Neuronal stem cell (in vitro differentiated cells): ENCODE results near the gene PTPRG.

Experiments
- DNase-seq: peaks from one replicate; pipeline ENCODE4 v3.0.0-alpha.2; 2013; ENCODE audit warnings: low spot score
- H2AFZ ChIP-seq: one replicate; pipeline ENCODE4 v1.6.1; 2013; ENCODE audit warnings: mild to moderate bottlenecking, low read length, inconsistent platforms
- H2AK5ac ChIP-seq: 2 replicates; pipeline ENCODE4 v1.6.1; 2013; ENCODE audit warnings: low read depth, mild to moderate bottlenecking, inconsistent platforms, low read length, moderate library complexity, mixed read lengths
- H2BK120ac ChIP-seq: 2 replicates; pipeline ENCODE4 v1.6.1; 2013; ENCODE audit warnings: low read depth, mild to moderate bottlenecking, inconsistent platforms, low read length, moderate library complexity, mixed read lengths
- H2BK12ac ChIP-seq: one replicate; pipeline ENCODE4 v1.6.1; 2013; ENCODE audit warnings: low read length, inconsistent platforms
- H2BK15ac ChIP-seq: 2 replicates; pipeline ENCODE4 v1.6.1; 2013; ENCODE audit warnings: mild to moderate bottlenecking, low read length, inconsistent platforms, mixed read lengths
- H2BK5ac ChIP-seq: one replicate; pipeline ENCODE4 v1.6.1; 2013; ENCODE audit warnings: inconsistent platforms, mild to moderate bottlenecking, low read length, moderate library complexity
- H3K14ac ChIP-seq: one replicate; pipeline ENCODE4 v1.6.1; 2013; ENCODE audit warnings: low read length, inconsistent platforms
- H3K18ac ChIP-seq: 2 replicates; pipeline ENCODE4 v1.6.1; 2013; ENCODE audit warnings: low read length, inconsistent platforms
- H3K23ac ChIP-seq: 2 replicates; pipeline ENCODE4 v1.6.1; 2013; ENCODE audit warnings: low read depth, mild to moderate bottlenecking, mixed read lengths, low read length, inconsistent platforms; ENCODE audit not compliant: poor library complexity
- H3K27ac ChIP-seq: replicated peaks from 3 replicates; pipeline ENCODE4 v1.5.1; 2013; ENCODE audit warnings: low read length, inconsistent platforms
- H3K27me3 ChIP-seq, 3 experiments: 2 replicates each; pipeline ENCODE4 v1.6.1; 2013; ENCODE audit warnings: low read length in 3 of 3, mild to moderate bottlenecking in 2 of 3, inconsistent platforms in 1 of 3, low read depth in 1 of 3, mixed read lengths in 1 of 3, moderate library complexity in 1 of 3; ENCODE audit not compliant: control insufficient read depth in 3 of 3, insufficient read depth in 3 of 3
- H3K36me3 ChIP-seq, 2 donors: replicated peaks in 1 of 2; 2 replicates each; pipeline ENCODE4 v1.6.1; 2013; ENCODE audit warnings: low read length in 2 of 2; ENCODE audit not compliant: control insufficient read depth in 2 of 2, insufficient read depth in 2 of 2
- H3K4ac ChIP-seq: 2 replicates; pipeline ENCODE4 v1.6.1; 2013; ENCODE audit warnings: inconsistent platforms, mild to moderate bottlenecking, low read length, moderate library complexity
- H3K4me1 ChIP-seq, 2 donors: 1 replicate in 1 of 2; 2 replicates in 1 of 2; pipeline ENCODE4 v1.6.1; 2013; ENCODE audit warnings: low read length in 2 of 2, low read depth in 1 of 2; ENCODE audit not compliant: control insufficient read depth in 2 of 2, insufficient read depth in 1 of 2
- H3K4me2 ChIP-seq: one replicate; pipeline ENCODE4 v1.6.1; 2013; ENCODE audit warnings: mild to moderate bottlenecking, low read length, inconsistent platforms; ENCODE audit not compliant: insufficient read depth, poor library complexity, severe bottlenecking
- H3K4me3 ChIP-seq, 2 donors: 2 replicates each; pipeline ENCODE4 v1.5.1; 2013; ENCODE audit warnings: low read length in 2 of 2, mild to moderate bottlenecking in 2 of 2, inconsistent platforms in 1 of 2, moderate library complexity in 1 of 2
- H3K79me1 ChIP-seq: one replicate; pipeline ENCODE4 v1.6.1; 2013; ENCODE audit warnings: low read depth, mild to moderate bottlenecking, inconsistent platforms, low read length, moderate library complexity
- H3K9ac ChIP-seq: one replicate; pipeline ENCODE4 v1.6.1; 2013; ENCODE audit warnings: mild to moderate bottlenecking, low read depth, low read length, inconsistent platforms; ENCODE audit not compliant: poor library complexity
- H3K9me3 ChIP-seq, 2 donors: replicated peaks in 1 of 2; 2 replicates each; pipeline versions ENCODE3 to v1.6.1; 2013; ENCODE audit warnings: low read length in 2 of 2, mild to moderate bottlenecking in 2 of 2, inconsistent platforms in 1 of 2, low read depth in 1 of 2, mixed read lengths in 1 of 2, moderate library complexity in 1 of 2; ENCODE audit not compliant: control insufficient read depth in 2 of 2, insufficient read depth in 1 of 2
- H4K8ac ChIP-seq: one replicate; pipeline ENCODE4 v1.6.1; 2013; ENCODE audit warnings: low read depth, mild to moderate bottlenecking, inconsistent platforms, low read length, moderate library complexity
- H4K91ac ChIP-seq: one replicate; pipeline ENCODE4 v1.6.1; 2013; ENCODE audit warnings: low read length, low read depth, mild to moderate bottlenecking, inconsistent platforms; ENCODE audit not compliant: poor library complexity
- WGBS, 2 donors: extraction: QIAGEN DNeasy Blood & Tissue Kit; methylation state at CpG; one replicate each; pipeline ENCODE4 v1.1.7; 2013; ENCODE audit warnings: missing lambda C conversion rate in 2 of 2, mixed read lengths in 1 of 2; ENCODE audit not compliant: insufficient read length in 2 of 2, insufficient replicate concordance in 1 of 2; ENCODE audit errors: extremely low coverage in 2 of 2; 5-methylcytosine and 5-hydroxymethylcytosine counted together

PTPRG gene

GRCh38 chr3:61537366-61537765, 24.0 kb upstream of the PTPRG start:
- DNase-seq = no peak
- Histone ChIP-seq H4K8ac (no peak overlapping the region), H3K27ac (no peak overlapping the region), H2BK15ac (no peak overlapping the region), H2BK12ac (no peak overlapping the region), H2AK5ac (no peak overlapping the region), H3K4me2 (no peak overlapping the region), H3K23ac (no peak overlapping the region), H3K14ac (no peak overlapping the region), H3K18ac (no peak overlapping the region), H3K4me1 (peaks cover 5 to 17% of the 10 kb centered on the region in 2 donors), H3K36me3 (no peaks in the 10 kb centered on the region), H3K4ac (no peak overlapping the region), H3K9me3 (no peaks in the 10 kb centered on the region), H2BK120ac (no peak overlapping the region), H4K91ac (no peak overlapping the region), H2AFZ (peak overlapping the region; percentile 6), H2BK5ac (no peak overlapping the region), H3K4me3 (no peak overlapping the region), H3K9ac (no peak overlapping the region), H3K27me3 (peaks cover 0 to 87% (median 0%) of the 10 kb centered on the region in 3 experiments), H3K79me1 (no peaks in the 10 kb centered on the region)
- no CpG with 5 or more reads among the region's 6 CpGs for WGBS, 2 donors

- no peak overlapping the region for H2BK5ac ChIP-seq
- H3K14ac ChIP-seq = no peak overlapping the region
- H3K9ac ChIP-seq = no peak overlapping the region
- H3K27me3 ChIP-seq = peaks cover 0 to 87% (median 0%) of the 10 kb centered on the region in 3 experiments
- no peak overlapping the region for H2AK5ac ChIP-seq
- peaks cover 5 to 13% of the 10 kb centered on the region in 2 donors for H3K4me1 ChIP-seq
- H2BK12ac ChIP-seq = no peak overlapping the region
- no peak overlapping the region for H2BK120ac ChIP-seq
- H3K4me2 ChIP-seq = no peak overlapping the region
- H3K4ac ChIP-seq = no peak overlapping the region
- no peak overlapping the region for H3K23ac ChIP-seq
- no peaks in the 10 kb centered on the region for H3K36me3 ChIP-seq
- no peak overlapping the region for H2AFZ ChIP-seq
- WGBS, 2 donors = no CpG with 5 or more reads among the region's 5 CpGs
- no peak overlapping the region for H4K8ac ChIP-seq
- no peak overlapping the region for H4K91ac ChIP-seq
- no peaks in the 10 kb centered on the region for H3K9me3 ChIP-seq
- H3K79me1 ChIP-seq = no peaks in the 10 kb centered on the region
- no peak overlapping the region for H3K18ac ChIP-seq
- no peak overlapping the region for H2BK15ac ChIP-seq
- H3K4me3 ChIP-seq = no peak overlapping the region
- H3K27ac ChIP-seq = no peak overlapping the region
- no peak for DNase-seq
Measured at GRCh38 chr3:61538486-61538885, 22.9 kb upstream of the PTPRG start.

- Histone ChIP-seq H3K27ac (no peak overlapping the region), H2AK5ac (no peak overlapping the region), H2BK120ac (no peak overlapping the region), H4K91ac (no peak overlapping the region), H3K14ac (no peak overlapping the region), H3K4me2 (no peak overlapping the region), H3K18ac (no peak overlapping the region), H3K4me1 (peaks cover 5 to 10% of the 10 kb centered on the region in 2 donors), H2BK12ac (no peak overlapping the region), H3K36me3 (no peaks in the 10 kb centered on the region), H2BK15ac (no peak overlapping the region), H2BK5ac (no peak overlapping the region), H3K9me3 (peaks cover 0 to 3% of the 10 kb centered on the region in 2 donors), H3K4me3 (no peak overlapping the region), H3K9ac (no peak overlapping the region), H3K27me3 (peaks cover 0 to 87% (median 0%) of the 10 kb centered on the region in 3 experiments), H3K79me1 (no peaks in the 10 kb centered on the region), H3K23ac (no peak overlapping the region), H2AFZ (no peak overlapping the region), H3K4ac (no peak overlapping the region), H4K8ac (no peak overlapping the region)
- DNase-seq = no peak
- no CpG with 5 or more reads among the region's 4 CpGs for WGBS, 2 donors
Measured at GRCh38 chr3:61541694-61542093, 19.7 kb upstream of the PTPRG start.

- no peak overlapping the region for H2BK12ac ChIP-seq
- no peak overlapping the region for H2AFZ ChIP-seq
- H2BK5ac ChIP-seq = no peak overlapping the region
- no peak overlapping the region for H4K8ac ChIP-seq
- no peak overlapping the region for H3K4ac ChIP-seq
- no peak overlapping the region for H3K9ac ChIP-seq
- no CpG with 5 or more reads among the region's 2 CpGs for WGBS, 2 donors
- H3K9me3 ChIP-seq = peaks cover 0 to 3% of the 10 kb centered on the region in 2 donors
- H3K79me1 ChIP-seq = no peaks in the 10 kb centered on the region
- no peak overlapping the region for H3K4me3 ChIP-seq
- no peak overlapping the region for H3K27ac ChIP-seq
- H2AK5ac ChIP-seq = no peak overlapping the region
- no peaks in the 10 kb centered on the region for H3K4me1 ChIP-seq
- no peak for DNase-seq
- H3K14ac ChIP-seq = no peak overlapping the region
- H3K4me2 ChIP-seq = no peak overlapping the region
- peaks cover 0 to 68% (median 0%) of the 10 kb centered on the region in 3 experiments for H3K27me3 ChIP-seq
- H2BK120ac ChIP-seq = no peak overlapping the region
- no peaks in the 10 kb centered on the region for H3K36me3 ChIP-seq
- no peak overlapping the region for H4K91ac ChIP-seq
- no peak overlapping the region for H2BK15ac ChIP-seq
- H3K18ac ChIP-seq = no peak overlapping the region
- H3K23ac ChIP-seq = no peak overlapping the region
Measured at GRCh38 chr3:61545716-61546115, 15.7 kb upstream of the PTPRG start.
